H1 (cell line): ENCODE measurements around the gene MAGI2. TPM values are rescaled to one million over a fixed set of nuclear protein-coding genes. Genes with fewer than 3 reads are reported as not detected.

ENCODE experiments used
- ATF2 ChIP-seq: IDR thresholded peaks from 2 replicates; pipeline ENCODE4 v1.6.1; 2012; ENCODE audit warnings: low read length, inconsistent platforms
- polyA plus RNA-seq, 7 experiments: library from polyadenylated mRNA; depleted of rRNA in 3 of 7; stranded (reverse) in 5 of 7; unstranded in 2 of 7; fragments of >200 nt in 5 of 7; fragments of 200-250 nt in 2 of 7; gene quantifications; 1 replicate in 5 of 7; 2 replicates in 1 of 7; 4 replicates in 1 of 7; pipeline versions ENCODE4 v1.2.1 to v1.2.3, GENCODE V29; 2011 to 2013; ENCODE audit warnings: missing spikeins in 2 of 7, mixed read lengths in 2 of 7
- total RNA-seq: library from RNA; stranded (reverse); fragmentation: NEBNext Ultra II Directional; extraction: Animal tissue kit (Norgen Biotek cat#: 25700); gene quantifications from 2 replicates; pipeline ENCODE4 v1.2.1, GENCODE V29; 2021

The MAGI2 gene
- total and polyA plus RNA-seq, 2 of the 8 experiments (the other 6 are each of a cell fraction or from before 2014, with no cell fraction given): 6.0 to 27.3 TPM

- no peak for TF ChIP-seq ATF2
These were observed 1066.9 kb downstream of the MAGI2 start (continued) for GRCh38 chr7:78386520-78386919.
